NCI-H446 (cell line): Measurements from ENCODE around the gene MISP.
A peak's percentile ranks its signal among the peaks of the same experiment; 100 is the strongest.

ENCODE experiments used
- DNase-seq, 2 experiments: peaks; one replicate each; lab custom pipeline; 2025; lab: John Stamatoyannopoulos, UW

Gene MISP

DNA sequence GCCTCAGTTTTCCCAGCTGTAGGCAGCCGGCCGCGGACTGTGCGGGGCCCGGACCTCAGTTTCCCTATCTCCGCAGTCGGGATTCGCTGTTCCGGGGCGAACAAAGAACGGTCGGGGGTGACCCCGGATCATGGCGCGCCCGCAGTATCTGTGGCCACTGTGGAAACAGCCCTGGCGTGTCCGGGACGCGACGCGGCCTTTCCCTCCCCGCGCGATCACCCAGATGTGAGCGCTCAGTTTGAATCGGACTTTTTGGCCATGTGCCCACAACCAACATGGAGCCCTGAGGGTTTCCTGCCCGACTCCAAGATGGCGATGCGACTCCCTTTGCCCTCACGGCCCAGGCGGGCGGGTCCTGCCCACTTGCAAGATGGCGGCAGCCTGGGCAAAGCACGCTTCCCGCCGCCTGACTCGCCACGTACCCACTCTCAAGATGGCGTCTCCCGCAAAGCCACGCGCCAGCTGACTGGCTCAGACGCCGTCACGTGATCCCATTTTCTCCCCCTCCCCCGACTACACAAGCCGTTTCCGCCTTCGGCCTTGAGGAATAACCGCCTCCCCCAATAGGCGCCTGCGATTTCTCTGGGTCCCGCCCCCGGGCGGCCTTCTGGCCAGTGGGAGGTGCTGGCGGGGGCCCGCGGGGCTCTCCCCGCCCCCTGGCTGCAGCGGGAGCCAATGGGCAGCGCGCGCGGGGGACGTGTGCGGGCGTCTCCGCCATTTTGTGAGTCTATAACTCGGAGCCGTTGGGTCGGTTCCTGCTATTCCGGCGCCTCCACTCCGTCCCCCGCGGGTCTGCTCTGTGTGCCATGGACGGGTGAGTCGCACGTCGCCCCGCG, 46.0 kb downstream of the MISP start, which contains the start of gene PTBP1:
TSS of gene PTBP1 (plus strand) at position 761 of the 836 bp plus-strand sequence. CDS start at position 807, 46 bp downstream.
- DNase-seq = peak; percentile 99 to 100

GRCh38 chr19:797528-798414, 46.9 kb downstream of the MISP start:
- peak; percentile 79 to 95 for DNase-seq

GRCh38 chr19:798415-799075, 47.6 kb downstream of the MISP start:
- peak in 1 of 2 experiments; percentile 53 for DNase-seq

- peak in 1 of 2 experiments; percentile 46 for DNase-seq
Measured at GRCh38 chr19:799076-799881, 48.4 kb downstream of the MISP start.

- no peak for DNase-seq
Measured at GRCh38 chr19:800360-801029, 49.6 kb downstream of the MISP start.

GRCh38 chr19:801030-801860, 50.3 kb downstream of the MISP start:
- DNase-seq = peak in 1 of 2 experiments; percentile 42

- no peak for DNase-seq
Measured at GRCh38 chr19:801861-802497, 51.1 kb downstream of the MISP start.

DNA sequence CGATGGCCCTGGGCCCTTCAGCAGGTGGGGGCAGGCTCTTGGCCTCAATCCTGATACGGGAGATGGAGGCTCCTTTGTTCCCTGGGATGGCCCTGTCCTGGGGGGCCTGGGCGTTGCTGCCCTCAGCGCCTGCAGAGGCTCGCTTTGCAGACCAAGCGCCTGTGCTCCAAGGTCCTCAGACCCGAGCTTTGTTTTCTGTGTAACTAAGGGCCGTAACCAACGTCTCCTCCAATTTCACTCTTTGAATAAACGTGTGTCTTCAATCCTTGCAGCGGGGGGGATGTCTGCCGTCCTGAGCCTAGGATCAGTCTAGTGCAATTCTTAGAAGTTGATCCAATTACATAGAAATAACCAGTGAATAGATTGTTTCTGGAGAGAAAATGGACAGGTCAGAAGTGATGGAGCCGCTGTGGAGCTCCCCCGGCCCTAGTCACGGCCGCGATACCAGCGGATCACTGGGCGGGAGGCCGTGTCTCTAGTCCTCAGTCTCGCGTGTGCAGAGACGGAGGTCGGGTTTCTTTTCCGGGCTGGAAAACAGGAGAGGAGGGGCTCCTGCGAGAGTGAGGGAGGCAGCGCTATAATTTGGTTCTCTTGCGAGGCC, 51.7 kb downstream of the MISP start:
- no peak for DNase-seq

- no peak for DNase-seq
Measured at GRCh38 chr19:803099-803561, 52.2 kb downstream of the MISP start.

DNA sequence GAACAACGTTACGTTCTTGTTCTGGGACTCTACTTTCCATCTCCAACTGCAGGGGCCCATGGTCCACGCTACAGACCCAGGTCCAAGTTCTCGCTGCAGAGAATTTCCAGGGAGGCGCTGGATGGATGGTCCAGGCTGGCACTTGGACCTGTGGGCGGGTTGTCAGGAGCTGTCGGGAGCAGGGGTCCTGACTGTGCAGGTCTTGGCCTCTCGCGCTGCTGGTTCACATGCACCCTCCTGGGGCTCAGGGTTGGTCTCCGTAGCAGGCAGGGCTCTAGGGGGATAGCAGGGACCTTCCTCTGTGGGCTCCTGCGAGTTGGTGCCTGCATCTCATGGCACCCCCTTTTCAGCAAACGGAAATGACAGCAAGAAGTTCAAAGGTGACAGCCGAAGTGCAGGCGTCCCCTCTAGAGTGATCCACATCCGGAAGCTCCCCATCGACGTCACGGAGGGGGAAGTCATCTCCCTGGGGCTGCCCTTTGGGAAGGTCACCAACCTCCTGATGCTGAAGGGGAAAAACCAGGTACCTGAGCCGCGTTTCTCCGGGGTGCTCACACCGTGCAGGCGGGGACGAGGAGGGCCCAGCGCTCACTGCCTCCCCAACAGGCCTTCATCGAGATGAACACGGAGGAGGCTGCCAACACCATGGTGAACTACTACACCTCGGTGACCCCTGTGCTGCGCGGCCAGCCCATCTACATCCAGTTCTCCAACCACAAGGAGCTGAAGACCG, 52.9 kb downstream of the MISP start:
- DNase-seq = no peak

GRCh38 chr19:804419-805165, 53.7 kb downstream of the MISP start:
- DNase-seq = no peak

GRCh38 chr19:805166-805551, 54.2 kb downstream of the MISP start:
- DNase-seq = no peak

- no peak for DNase-seq
Measured at GRCh38 chr19:805600-806550, 55.0 kb downstream of the MISP start.

DNA sequence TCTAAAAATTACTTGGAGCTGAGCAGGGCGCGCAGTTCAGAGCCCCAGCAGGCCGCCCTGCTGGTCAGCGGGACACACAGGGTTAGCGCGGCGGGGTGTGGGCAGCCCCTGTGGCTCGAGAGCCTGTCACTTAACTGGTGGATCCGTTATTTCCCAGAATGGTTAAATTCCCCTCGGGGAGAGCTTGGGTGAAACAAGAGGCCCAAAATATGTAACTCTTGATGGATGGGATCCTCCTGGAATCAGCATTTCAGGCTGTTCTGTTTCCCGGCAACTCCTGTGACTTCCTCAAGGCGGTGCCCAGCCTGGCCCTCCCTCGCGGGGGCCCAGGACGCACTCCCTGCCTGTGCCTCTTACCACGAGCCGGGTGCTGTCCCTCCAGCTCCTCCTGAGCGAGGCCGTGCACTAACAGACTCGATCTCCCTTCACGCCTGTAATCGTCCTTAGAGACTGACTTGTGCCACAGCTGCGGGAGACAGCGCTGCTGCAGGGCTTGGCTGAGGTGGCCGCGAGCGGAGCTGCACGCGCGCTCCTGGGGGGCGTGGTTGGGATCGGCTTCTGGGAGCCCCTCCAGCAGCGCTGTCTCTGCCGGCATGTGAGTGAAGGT, 56.0 kb downstream of the MISP start:
- no peak for DNase-seq

DNA sequence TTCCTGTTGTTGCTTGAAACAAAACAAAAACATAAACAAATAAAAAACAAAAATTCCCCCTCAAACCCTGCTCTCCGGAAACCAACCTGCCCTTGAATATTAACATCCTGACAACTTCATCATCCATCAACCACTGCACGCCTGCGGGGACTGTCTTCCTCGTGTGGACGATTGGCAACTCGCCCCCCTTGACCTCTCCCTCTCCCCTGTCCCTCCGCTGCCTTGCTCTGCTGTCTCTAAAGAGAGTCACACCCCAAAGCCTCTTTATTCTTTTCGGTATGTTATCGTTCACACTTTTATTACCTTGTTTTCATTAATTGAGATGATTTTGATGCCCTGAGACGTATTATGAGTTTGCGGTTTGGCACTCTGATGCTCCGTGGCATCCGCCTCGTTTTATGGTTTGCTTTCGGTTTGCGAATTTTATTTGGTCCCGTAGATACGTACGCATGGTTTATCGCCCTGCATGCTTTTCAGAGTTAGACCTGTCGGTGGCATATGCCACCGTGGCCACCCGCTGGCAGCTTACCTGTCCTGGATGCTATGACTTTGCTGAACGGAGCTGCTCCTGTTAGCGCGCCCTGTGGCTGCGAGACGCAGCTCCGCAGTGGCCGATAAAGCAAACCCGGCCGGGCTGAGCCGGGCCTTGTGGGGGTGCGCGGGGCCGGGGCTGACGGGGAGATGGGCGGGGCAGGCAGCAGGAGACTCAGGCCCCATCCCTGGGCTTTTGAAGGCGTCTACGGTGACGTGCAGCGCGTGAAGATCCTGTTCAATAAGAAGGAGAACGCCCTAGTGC, 56.9 kb downstream of the MISP start:
- DNase-seq = no peak
